ENCODE data around the gene ZYG11A. TPM values are rescaled to one million over a fixed set of nuclear protein-coding genes. Genes with fewer than 3 reads are reported as not detected.

The ZYG11A gene
- total and polyA plus RNA-seq, 12 donors = 0.06 to 0.07 (median 0.07) TPM; not detected in 9

DNA sequence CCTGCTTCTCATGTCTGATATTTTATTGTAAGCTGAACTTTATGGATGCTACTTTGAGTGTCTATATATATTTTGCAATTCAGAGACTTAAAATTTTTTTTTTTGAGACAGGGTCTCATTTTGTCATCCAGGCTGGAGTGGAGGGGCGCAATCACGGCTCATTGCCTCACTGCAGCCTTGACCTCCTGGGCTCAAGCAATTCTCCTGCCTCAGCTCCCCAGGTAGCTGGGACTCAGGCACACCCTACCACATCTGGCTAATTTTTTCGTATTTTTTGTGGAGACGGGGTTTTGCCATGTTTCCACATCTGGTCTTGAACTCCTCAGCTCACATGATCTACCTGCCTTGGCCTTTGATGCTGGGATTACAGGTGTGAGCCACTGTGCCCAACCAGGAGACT lies 8.4 kb downstream of the ZYG11A start:
- no peaks in the 10 kb centered on the region for H3K27me3 ChIP-seq
- no peaks in the 10 kb centered on the region for H3K4me1 ChIP-seq (replicated peaks in 1 of 2)
- WGBS, 4 donors = 70 to 83% (median 76%) methylated on average over 4 of the region's 4 CpGs
- no peaks in the 10 kb centered on the region for H3K36me3 ChIP-seq (replicated peaks in 1 of 2)
- DNase-seq = no peak
- no peak overlapping the region for H3K4me3 ChIP-seq
- H3K27ac ChIP-seq = no peak overlapping the region
- intact Hi-C loops (cut with DNase I) = no loop called here
- H3K9me3 ChIP-seq (replicated peaks in 1 of 3) = no peaks in the 10 kb centered on the region
- TF ChIP-seq POLR2A (IDR thresholded peaks at IDR 0.05) = no peak
- TF ChIP-seq, protein P1, sequence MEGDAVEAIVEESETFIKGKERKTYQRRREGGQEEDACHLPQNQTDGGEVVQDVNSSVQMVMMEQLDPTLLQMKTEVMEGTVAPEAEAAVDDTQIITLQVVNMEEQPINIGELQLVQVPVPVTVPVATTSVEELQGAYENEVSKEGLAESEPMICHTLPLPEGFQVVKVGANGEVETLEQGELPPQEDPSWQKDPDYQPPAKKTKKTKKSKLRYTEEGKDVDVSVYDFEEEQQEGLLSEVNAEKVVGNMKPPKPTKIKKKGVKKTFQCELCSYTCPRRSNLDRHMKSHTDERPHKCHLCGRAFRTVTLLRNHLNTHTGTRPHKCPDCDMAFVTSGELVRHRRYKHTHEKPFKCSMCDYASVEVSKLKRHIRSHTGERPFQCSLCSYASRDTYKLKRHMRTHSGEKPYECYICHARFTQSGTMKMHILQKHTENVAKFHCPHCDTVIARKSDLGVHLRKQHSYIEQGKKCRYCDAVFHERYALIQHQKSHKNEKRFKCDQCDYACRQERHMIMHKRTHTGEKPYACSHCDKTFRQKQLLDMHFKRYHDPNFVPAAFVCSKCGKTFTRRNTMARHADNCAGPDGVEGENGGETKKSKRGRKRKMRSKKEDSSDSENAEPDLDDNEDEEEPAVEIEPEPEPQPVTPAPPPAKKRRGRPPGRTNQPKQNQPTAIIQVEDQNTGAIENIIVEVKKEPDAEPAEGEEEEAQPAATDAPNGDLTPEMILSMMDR (IDR thresholded peaks at IDR 0.05) = no peak

DNA sequence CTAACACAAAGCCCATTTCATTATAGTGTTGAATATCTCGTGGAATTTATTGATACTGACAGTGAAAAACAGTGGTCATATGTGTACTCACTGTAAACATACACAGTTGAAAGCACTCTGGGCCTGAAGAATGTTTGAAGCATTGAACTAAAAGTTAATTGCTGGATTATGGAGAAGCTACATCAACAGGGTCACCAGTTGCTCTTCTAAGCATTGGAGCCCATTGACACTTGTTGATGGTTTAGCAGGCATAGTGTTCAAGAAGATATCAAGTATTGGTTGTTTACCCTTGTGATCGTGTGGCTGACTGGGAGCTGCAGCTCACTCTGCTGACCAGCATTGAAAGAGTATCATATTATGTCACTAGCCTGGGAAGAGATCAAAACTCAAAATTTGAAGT lies 10.3 kb downstream of the ZYG11A start:
- Histone ChIP-seq H3K4me3 (no peak overlapping the region), H3K4me1 (replicated peaks in 1 of 2) (no peaks in the 10 kb centered on the region), H3K9me3 (replicated peaks in 1 of 3) (no peaks in the 10 kb centered on the region), H3K27me3 (no peaks in the 10 kb centered on the region), H3K36me3 (replicated peaks in 1 of 2) (no peaks in the 10 kb centered on the region), H3K27ac (no peak overlapping the region)
- TF ChIP-seq POLR2A (IDR thresholded peaks at IDR 0.05) = no peak
- TF ChIP-seq, protein P1 (IDR thresholded peaks at IDR 0.05) = no peak
- intact Hi-C loops (cut with DNase I) = no loop called here
- WGBS, 4 donors = 62 to 88% (median 83%) methylated on average over 1 to 2 of the region's 2 CpGs
- no peak for DNase-seq

DNA sequence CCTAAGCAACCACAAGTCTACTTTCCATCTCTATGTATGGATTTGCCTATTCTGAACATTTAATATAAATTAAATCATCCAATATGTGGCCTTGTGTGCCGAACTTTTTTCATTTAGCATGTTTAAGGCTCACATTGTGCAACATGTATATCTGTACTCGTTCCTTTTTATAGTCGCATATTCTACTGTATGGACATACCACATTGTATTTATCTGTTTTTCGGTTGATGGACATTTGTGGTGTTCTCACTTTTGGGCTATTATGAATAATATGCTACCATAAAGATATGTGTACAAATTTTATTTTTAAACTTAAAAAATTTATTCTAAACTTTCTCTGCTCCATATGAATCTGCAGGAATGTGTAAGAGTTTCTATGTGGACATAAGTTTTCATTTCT lies 13.0 kb downstream of the ZYG11A start:
- Histone ChIP-seq H3K36me3 (replicated peaks in 1 of 2) (no peaks in the 10 kb centered on the region), H3K9me3 (replicated peaks in 1 of 3) (no peaks in the 10 kb centered on the region), H3K27me3 (no peaks in the 10 kb centered on the region), H3K4me1 (replicated peaks in 1 of 2) (no peaks in the 10 kb centered on the region), H3K27ac (no peak overlapping the region), H3K4me3 (no peak overlapping the region)
- DNase-seq = no peak
- TF ChIP-seq POLR2A (IDR thresholded peaks at IDR 0.05) = no peak
- TF ChIP-seq, protein P1 (IDR thresholded peaks at IDR 0.05) = no peak
- WGBS, 4 donors = 85 to 95% (median 92%) methylated on average over 4 of the region's 4 CpGs
- intact Hi-C loops (cut with DNase I) = no loop called here

DNA sequence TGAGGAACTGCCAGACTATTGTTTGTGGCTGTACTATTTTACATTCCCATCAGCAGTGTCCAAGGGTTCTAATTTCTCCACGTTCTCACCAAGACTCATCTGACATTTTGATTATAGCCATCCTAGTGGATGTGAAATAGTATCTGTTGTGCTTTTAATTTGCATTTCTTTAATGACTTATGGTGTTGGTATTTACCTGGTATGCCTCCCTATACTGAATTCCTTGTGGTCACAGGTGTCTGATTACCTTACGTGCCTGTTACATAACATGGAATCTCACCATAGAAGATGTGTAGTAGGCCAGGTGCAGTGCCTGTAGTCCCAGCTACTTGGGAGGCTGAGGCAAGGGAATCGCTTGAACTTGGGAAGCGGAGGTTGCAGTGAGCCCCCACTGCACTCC lies 13.5 kb downstream of the ZYG11A start:
- Histone ChIP-seq H3K27ac (no peak overlapping the region), H3K4me3 (no peak overlapping the region), H3K27me3 (no peaks in the 10 kb centered on the region), H3K4me1 (replicated peaks in 1 of 2) (no peaks in the 10 kb centered on the region), H3K36me3 (replicated peaks in 1 of 2) (no peaks in the 10 kb centered on the region), H3K9me3 (replicated peaks in 1 of 3) (no peaks in the 10 kb centered on the region)
- DNase-seq = no peak
- TF ChIP-seq, protein P1 (IDR thresholded peaks at IDR 0.05) = no peak
- TF ChIP-seq POLR2A (IDR thresholded peaks at IDR 0.05) = no peak
- intact Hi-C loops (cut with DNase I) = no loop called here
- WGBS, 4 donors = 93 to 96% (median 94%) methylated on average over 4 of the region's 4 CpGs
